Activated CD8-positive, alpha-beta T cell treated with anti-CD3 and anti-CD28 coated beads for 36 hours (primary cell): ENCODE data around the gene CASTOR1. TPM values are rescaled to one million over a fixed set of nuclear protein-coding genes. Genes with fewer than 3 reads are reported as not detected.

ENCODE experiments used
- ATAC-seq: fragments of 200-7000 bp; cut with Tn5 transposase; one replicate; pipeline ENCODE4 v1.10.0; 2021; ENCODE audit warnings: mild to moderate bottlenecking, moderate library complexity
- CTCF ChIA-PET: fragments of 350-600 bp; sonication (Branson Sonifier 250); formaldehyde crosslinking; loops from one replicate; lab custom pipeline; 2021; ENCODE audit warnings: antibody characterized with exemption; lab: Charles Lee
- POLR2A ChIA-PET: fragments of 350-600 bp; sonication (Branson Sonifier 250); formaldehyde crosslinking; loops from one replicate; lab custom pipeline; 2021; ENCODE audit warnings: antibody characterized with exemption; lab: Charles Lee
- DNase-seq: peaks from one replicate; pipeline ENCODE4 v3.0.0-alpha.2; 2020
- H3K27ac Mint-ChIP-seq: one replicate; pipeline ENCODE4 v1.8.0; 2021; ENCODE audit warnings: mild to moderate bottlenecking, mixed read lengths
- H3K27me3 Mint-ChIP-seq: one replicate; pipeline ENCODE4 v1.8.0; 2021; ENCODE audit warnings: mixed read lengths
- H3K36me3 Mint-ChIP-seq: one replicate; pipeline ENCODE4 v1.8.0; 2021; ENCODE audit warnings: low read depth, mixed read lengths
- H3K4me1 Mint-ChIP-seq: one replicate; pipeline ENCODE4 v1.8.0; 2021; ENCODE audit warnings: low read depth, mixed read lengths
- H3K4me3 Mint-ChIP-seq: one replicate; pipeline ENCODE4 v1.8.0; 2021; ENCODE audit warnings: mild to moderate bottlenecking, moderate library complexity, mixed read lengths
- H3K9me3 Mint-ChIP-seq: one replicate; pipeline ENCODE4 v1.8.0; 2021; ENCODE audit warnings: mixed read lengths
- CTCF ChIP-seq: fragments of 200-600 bp; IDR thresholded peaks from one replicate; pipeline ENCODE4 v1.8.0; 2022; ENCODE audit warnings: antibody characterized with exemption, mild to moderate bottlenecking
- intact Hi-C: fragments of 100-400 bp; cut with micrococcal nuclease; formaldehyde crosslinking; loops from one replicate; pipeline ENCODE4 v1.10.0; 2022
- total RNA-seq, 2 experiments: library from RNA; stranded (reverse); gene quantifications; one replicate each; pipeline ENCODE4 v1.2.3, GENCODE V29; 2021

Gene CASTOR1
- total RNA-seq, 2 experiments from 2014 or later: 4.2 to 5.1 TPM

GRCh38 chr22:30307041-30307574, 17.8 kb upstream of the CASTOR1 start:
- peak overlapping the region; percentile 96 for H3K27ac Mint-ChIP-seq
- intact Hi-C loops: no loop called here
- ATAC-seq: no peak
- ChIA-PET CTCF (interaction anchor here (0.9 to 9.5 kb wide), 4 partner anchors 11 to 80 kb away, joined by 3 to 81 read pairs (median 4); partner anchors contain the start of genes CASTOR1 and RNF215), POLR2A (interaction anchor here (1.1 to 1.9 kb wide), 4 partner anchors 16 to 90 kb away, joined by 4 to 6 read pairs (median 4); partner anchors contain the start of gene SEC14L2)
- no peak for TF ChIP-seq CTCF
- H3K27me3 Mint-ChIP-seq: no peaks in the 10 kb centered on the region
- no peak for DNase-seq
- peaks cover 95% of the 10 kb centered on the region for H3K4me1 Mint-ChIP-seq
- no peaks in the 10 kb centered on the region for H3K9me3 Mint-ChIP-seq
- H3K4me3 Mint-ChIP-seq: peak overlapping the region; percentile 67
- H3K36me3 Mint-ChIP-seq: peaks cover 6% of the 10 kb centered on the region

GRCh38 chr22:30306627-30307011, 17.3 kb upstream of the CASTOR1 start:
- intact Hi-C loops: no loop called here
- ATAC-seq: no peak

GRCh38 chr22:30305906-30306626, 16.8 kb upstream of the CASTOR1 start:
- peak; percentile 53 for ATAC-seq
- no peaks in the 10 kb centered on the region for H3K9me3 Mint-ChIP-seq
- DNase-seq: peak; percentile 49
- H3K27ac Mint-ChIP-seq: peak overlapping the region; percentile 96
- POLR2A ChIA-PET: interaction anchor here (0.6 to 1.6 kb wide), 6 partner anchors 15 to 91 kb away, joined by 3 to 5 read pairs (median 4); partner anchors contain the start of genes CCDC157, SEC14L2 and SF3A1
- peaks cover 95% of the 10 kb centered on the region for H3K4me1 Mint-ChIP-seq
- CTCF ChIA-PET: interaction anchor here (1.4 to 9.5 kb wide), 4 partner anchors 10 to 81 kb away, joined by 3 to 81 read pairs (median 6); partner anchors contain the start of genes CASTOR1 and RNF215
- peaks cover 10% of the 10 kb centered on the region for H3K36me3 Mint-ChIP-seq
- H3K27me3 Mint-ChIP-seq: no peaks in the 10 kb centered on the region
- TF ChIP-seq CTCF: no peak
- intact Hi-C loops: no loop called here
- peak overlapping the region; percentile 67 for H3K4me3 Mint-ChIP-seq

More at GRCh38 chr22:30306627-30307011, 17.3 kb upstream of the CASTOR1 start:
- no peaks in the 10 kb centered on the region for H3K27me3 Mint-ChIP-seq
- peaks cover 95% of the 10 kb centered on the region for H3K4me1 Mint-ChIP-seq
- DNase-seq: no peak
- no peak for TF ChIP-seq CTCF
- H3K36me3 Mint-ChIP-seq: peaks cover 6% of the 10 kb centered on the region
- peak overlapping the region; percentile 67 for H3K4me3 Mint-ChIP-seq
- ChIA-PET POLR2A (interaction anchor here (1.1 to 1.6 kb wide), 3 partner anchors 15 to 91 kb away, joined by 4 to 5 read pairs (median 4); partner anchors contain the start of gene SEC14L2), CTCF (interaction anchor here (1.4 to 9.5 kb wide), 3 partner anchors 13 to 81 kb away, joined by 3 to 81 read pairs (median 4); partner anchors contain the start of genes CASTOR1 and RNF215)
- peak overlapping the region; percentile 96 for H3K27ac Mint-ChIP-seq
- H3K9me3 Mint-ChIP-seq: no peaks in the 10 kb centered on the region

GRCh38 chr22:30305519-30305905, 16.2 kb upstream of the CASTOR1 start:
- TF ChIP-seq CTCF: no peak
- Mint-ChIP-seq H3K27me3 (no peaks in the 10 kb centered on the region), H3K27ac (peak overlapping the region; percentile 96), H3K4me1 (peaks cover 95% of the 10 kb centered on the region), H3K9me3 (no peaks in the 10 kb centered on the region), H3K36me3 (peaks cover 14% of the 10 kb centered on the region), H3K4me3 (peak overlapping the region; percentile 67)
- DNase-seq (peak; percentile 72), ATAC-seq (peak; percentile 76)
- ChIA-PET CTCF (interaction anchor here (1.6 to 9.5 kb wide), 3 partner anchors 8 to 16 kb away, joined by 4 to 81 read pairs (median 7); partner anchors contain the start of gene CASTOR1), POLR2A (interaction anchor here (0.6 to 2.9 kb wide), 5 partner anchors 8 to 51 kb away, joined by 3 to 15 read pairs (median 4); partner anchors contain the start of genes CCDC157 and SF3A1)
- intact Hi-C loops: no loop called here
